Measurements from ENCODE around the gene UBAC1. TPM values are rescaled to one million over a fixed set of nuclear protein-coding genes. Genes with fewer than 3 reads are reported as not detected.

The UBAC1 gene
- total RNA-seq, 1 experiment from 2014 or later: 58.2 TPM

DNA sequence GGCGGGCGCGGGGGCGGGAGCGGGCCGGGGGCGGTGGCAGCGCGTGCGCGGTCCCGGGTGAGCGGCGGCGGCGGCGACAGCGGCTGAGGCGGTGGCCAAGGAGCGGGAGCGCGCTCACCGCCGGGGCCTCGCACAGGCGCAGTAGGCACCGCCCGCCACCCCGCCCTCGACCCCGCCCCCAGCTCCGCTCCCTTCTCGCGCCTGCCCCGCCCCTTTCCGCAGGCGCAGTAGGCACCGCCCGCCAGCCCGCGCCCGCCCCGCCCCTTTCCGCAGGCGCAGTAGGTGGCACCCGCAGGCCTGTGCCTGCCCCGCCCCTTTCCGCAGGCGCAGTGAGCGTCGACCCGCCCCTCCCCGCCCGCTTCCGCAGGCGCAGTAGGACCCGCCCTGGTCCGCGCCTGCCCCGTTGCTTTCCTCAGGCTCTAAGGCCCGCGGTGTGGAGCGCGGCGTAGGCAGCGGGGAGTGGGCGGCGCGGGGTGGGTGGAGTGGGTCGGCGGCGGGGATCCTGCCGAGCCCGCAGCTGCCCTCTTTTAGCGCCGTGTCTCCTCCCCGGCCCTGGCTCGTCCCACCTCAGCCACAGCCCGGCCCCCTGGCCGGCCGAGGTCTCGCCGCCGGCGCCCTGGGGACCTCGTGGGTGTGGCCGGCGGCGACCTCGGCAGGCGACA is 53.6 kb downstream of the UBAC1 start, which contains the start of gene CAMSAP1:
Gene CAMSAP1 (minus strand): TSS at position 116 of the 662 bp plus-strand sequence. CDS start 387 bp downstream, outside the sequence.
- Histone ChIP-seq H3K9me3 (ENCODE audit: low read depth, low read length, poor library complexity, severe bottlenecking) (peaks cover 4% of the 10 kb centered on the region), H3K4me3 (ENCODE audit: low read depth, low read length, poor library complexity, severe bottlenecking) (peak within 1 kb of the TSS; percentile 67), H3K36me3 (ENCODE audit: insufficient read depth, low read length, poor library complexity, severe bottlenecking) (peaks cover 26% of the 10 kb centered on the region), H3K27me3 (replicated peaks; ENCODE audit: insufficient read depth, low read depth, low read length, poor library complexity) (no peaks in the 10 kb centered on the region), H3K27ac (ENCODE audit: low read depth, low read length, poor library complexity, severe bottlenecking) (peak within 1 kb of the TSS; percentile 76), H3K4me1 (ENCODE audit: insufficient read depth, low read length, poor library complexity, severe bottlenecking) (peaks cover 15% of the 10 kb centered on the region)
- TF ChIP-seq, protein P1, sequence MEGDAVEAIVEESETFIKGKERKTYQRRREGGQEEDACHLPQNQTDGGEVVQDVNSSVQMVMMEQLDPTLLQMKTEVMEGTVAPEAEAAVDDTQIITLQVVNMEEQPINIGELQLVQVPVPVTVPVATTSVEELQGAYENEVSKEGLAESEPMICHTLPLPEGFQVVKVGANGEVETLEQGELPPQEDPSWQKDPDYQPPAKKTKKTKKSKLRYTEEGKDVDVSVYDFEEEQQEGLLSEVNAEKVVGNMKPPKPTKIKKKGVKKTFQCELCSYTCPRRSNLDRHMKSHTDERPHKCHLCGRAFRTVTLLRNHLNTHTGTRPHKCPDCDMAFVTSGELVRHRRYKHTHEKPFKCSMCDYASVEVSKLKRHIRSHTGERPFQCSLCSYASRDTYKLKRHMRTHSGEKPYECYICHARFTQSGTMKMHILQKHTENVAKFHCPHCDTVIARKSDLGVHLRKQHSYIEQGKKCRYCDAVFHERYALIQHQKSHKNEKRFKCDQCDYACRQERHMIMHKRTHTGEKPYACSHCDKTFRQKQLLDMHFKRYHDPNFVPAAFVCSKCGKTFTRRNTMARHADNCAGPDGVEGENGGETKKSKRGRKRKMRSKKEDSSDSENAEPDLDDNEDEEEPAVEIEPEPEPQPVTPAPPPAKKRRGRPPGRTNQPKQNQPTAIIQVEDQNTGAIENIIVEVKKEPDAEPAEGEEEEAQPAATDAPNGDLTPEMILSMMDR (conservative IDR thresholded peaks at IDR 0.05; ENCODE audit: low read depth, low read length): no peak
- no peak for TF ChIP-seq EZH2 (IDR thresholded peaks at IDR 0.05; ENCODE audit: borderline replicate concordance, low read depth, low read length, poor library complexity, severe bottlenecking)
- no TSS peak for BruUV-seq (replicated peaks)
- DNase-seq (ENCODE audit: low spot score): peak; percentile 94
- ChIA-PET CTCF (interaction anchor here (0.6 to 1.0 kb wide), 2 partner anchors 54 to 236 kb away, joined by 5 to 8 read pairs; partner anchors contain the start of gene UBAC1), POLR2A (ENCODE audit: low non-redundant PET) (interaction anchor here (0.7 kb wide), 1 partner anchor 52 kb away, joined by 4 read pairs; no protein-coding TSS in a partner anchor)
- intact Hi-C loops (cut with micrococcal nuclease; ENCODE audit: unreplicated experiment): no loop called here

DNA sequence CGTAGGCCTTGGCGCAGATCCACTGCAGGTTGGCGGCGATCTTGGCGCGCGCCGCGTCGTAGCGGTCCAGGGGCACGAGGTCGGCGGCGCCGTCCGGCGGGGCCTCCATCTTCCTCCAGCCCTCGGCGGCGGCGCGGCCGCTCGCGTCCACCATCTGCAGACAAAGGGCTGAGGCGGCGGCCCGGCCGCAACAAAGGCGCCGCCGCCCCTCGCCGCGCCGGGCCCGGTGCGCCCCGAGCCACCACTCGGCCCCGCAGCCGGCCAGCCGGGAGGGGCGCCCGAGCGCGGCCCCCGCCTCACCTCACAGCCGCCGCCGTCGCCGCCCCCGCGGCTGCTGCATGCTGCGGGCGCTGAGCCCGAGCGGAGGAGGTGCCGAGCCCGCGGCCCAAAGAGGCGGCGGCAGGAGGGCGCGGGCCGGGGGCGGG is 54.2 kb downstream of the UBAC1 start:
- intact Hi-C loops (cut with micrococcal nuclease; ENCODE audit: unreplicated experiment): no loop called here
- Histone ChIP-seq H3K27ac (ENCODE audit: low read depth, low read length, poor library complexity, severe bottlenecking) (no peak overlapping the region), H3K27me3 (replicated peaks; ENCODE audit: insufficient read depth, low read depth, low read length, poor library complexity) (no peaks in the 10 kb centered on the region), H3K36me3 (ENCODE audit: insufficient read depth, low read length, poor library complexity, severe bottlenecking) (peaks cover 20% of the 10 kb centered on the region), H3K9me3 (ENCODE audit: low read depth, low read length, poor library complexity, severe bottlenecking) (peaks cover 4% of the 10 kb centered on the region), H3K4me1 (ENCODE audit: insufficient read depth, low read length, poor library complexity, severe bottlenecking) (peaks cover 15% of the 10 kb centered on the region), H3K4me3 (ENCODE audit: low read depth, low read length, poor library complexity, severe bottlenecking) (peak overlapping the region; percentile 67)
- BruUV-seq (replicated peaks): no TSS peak
- ChIA-PET CTCF (interaction anchor here (1.0 kb wide), 2 partner anchors 54 to 61 kb away, joined by 3 to 8 read pairs; partner anchors contain the start of gene UBAC1), POLR2A (ENCODE audit: low non-redundant PET) (interaction anchor here (0.7 kb wide), 1 partner anchor 52 kb away, joined by 4 read pairs; no protein-coding TSS in a partner anchor)
- DNase-seq (ENCODE audit: low spot score): no peak
- no peak for TF ChIP-seq EZH2 (IDR thresholded peaks at IDR 0.05; ENCODE audit: borderline replicate concordance, low read depth, low read length, poor library complexity, severe bottlenecking)
- TF ChIP-seq, protein P1 (conservative IDR thresholded peaks at IDR 0.05; ENCODE audit: low read depth, low read length): no peak

DNA sequence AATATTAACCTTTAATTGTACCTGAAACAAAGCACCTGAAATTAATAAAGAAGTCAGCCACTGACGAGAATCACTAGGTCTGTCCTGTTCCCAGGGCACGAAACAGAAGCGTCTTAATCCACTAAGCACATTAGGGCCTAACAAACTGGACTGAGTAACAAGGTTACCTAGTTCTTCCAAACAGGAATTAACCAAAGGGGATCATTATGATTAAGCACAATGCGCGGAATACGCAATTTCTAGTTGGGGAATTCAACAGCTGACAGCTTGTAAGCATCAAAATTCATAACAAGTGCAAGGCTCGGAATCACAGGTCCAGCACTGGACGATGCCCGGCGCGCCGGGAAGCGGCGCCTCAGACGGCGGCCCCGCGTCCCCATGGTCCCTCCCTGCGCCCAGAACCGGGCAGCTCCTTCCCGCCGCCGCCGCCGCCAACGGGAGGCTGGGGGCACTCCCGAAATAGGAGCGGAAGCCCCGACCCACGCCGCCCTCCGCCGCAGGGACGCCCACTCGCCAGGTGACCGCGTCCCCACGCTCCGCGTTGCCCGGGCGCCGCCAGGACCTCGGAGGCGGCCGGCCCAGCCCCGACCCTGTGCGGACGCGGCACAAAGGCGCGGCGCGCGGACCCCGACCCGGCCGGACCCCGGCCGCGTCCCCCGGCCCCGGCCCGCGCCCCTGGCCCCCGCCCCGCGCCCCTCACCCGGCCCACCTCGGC is 54.7 kb downstream of the UBAC1 start:
- Histone ChIP-seq H3K4me1 (ENCODE audit: insufficient read depth, low read length, poor library complexity, severe bottlenecking) (peaks cover 15% of the 10 kb centered on the region), H3K36me3 (ENCODE audit: insufficient read depth, low read length, poor library complexity, severe bottlenecking) (peaks cover 16% of the 10 kb centered on the region), H3K27ac (ENCODE audit: low read depth, low read length, poor library complexity, severe bottlenecking) (peak overlapping the region; percentile 64), H3K27me3 (replicated peaks; ENCODE audit: insufficient read depth, low read depth, low read length, poor library complexity) (no peaks in the 10 kb centered on the region), H3K9me3 (ENCODE audit: low read depth, low read length, poor library complexity, severe bottlenecking) (peaks cover 4% of the 10 kb centered on the region), H3K4me3 (ENCODE audit: low read depth, low read length, poor library complexity, severe bottlenecking) (peak overlapping the region; percentile 67)
- peak; percentile 43 for DNase-seq (ENCODE audit: low spot score)
- BruUV-seq (replicated peaks): no TSS peak
- CTCF ChIA-PET: interaction anchor here (1.0 kb wide), 1 partner anchor 62 kb away, joined by 3 read pairs; no protein-coding TSS in a partner anchor
- POLR2A ChIA-PET (ENCODE audit: low non-redundant PET): no interaction called here
- intact Hi-C loops (cut with micrococcal nuclease; ENCODE audit: unreplicated experiment): no loop called here
- no peak for TF ChIP-seq EZH2 (IDR thresholded peaks at IDR 0.05; ENCODE audit: borderline replicate concordance, low read depth, low read length, poor library complexity, severe bottlenecking)
- TF ChIP-seq, protein P1 (conservative IDR thresholded peaks at IDR 0.05; ENCODE audit: low read depth, low read length): no peak
